ENCODE results near the gene CARD14.

Gene CARD14

GRCh38 chr17:80133626-80133970 is 36.2 kb upstream of the CARD14 start:
- no peak overlapping the region for H3K9ac ChIP-seq (ENCODE audit: low read depth, low read length)
- no peaks in the 10 kb centered on the region for H3K9me3 ChIP-seq (ENCODE audit: control insufficient read depth, insufficient read depth, low read length)
- H3K36me3 ChIP-seq (ENCODE audit: control insufficient read depth, insufficient read depth, low read length) = peaks cover 63% of the 10 kb centered on the region
- no peak overlapping the region for H3K27ac ChIP-seq (ENCODE audit: low read depth, low read length)
- no peak overlapping the region for H3K4me3 ChIP-seq (ENCODE audit: low read depth, low read length)
- H3K4me1 ChIP-seq (ENCODE audit: control insufficient read depth, insufficient read depth, low read length) = 0 out of 2 replicates have a peak, but pooled peaks cover 2% of the 10 kb centered on the region
- no peaks in the 10 kb centered on the region for H3K27me3 ChIP-seq (ENCODE audit: control insufficient read depth, insufficient read depth, low read length)

DNA sequence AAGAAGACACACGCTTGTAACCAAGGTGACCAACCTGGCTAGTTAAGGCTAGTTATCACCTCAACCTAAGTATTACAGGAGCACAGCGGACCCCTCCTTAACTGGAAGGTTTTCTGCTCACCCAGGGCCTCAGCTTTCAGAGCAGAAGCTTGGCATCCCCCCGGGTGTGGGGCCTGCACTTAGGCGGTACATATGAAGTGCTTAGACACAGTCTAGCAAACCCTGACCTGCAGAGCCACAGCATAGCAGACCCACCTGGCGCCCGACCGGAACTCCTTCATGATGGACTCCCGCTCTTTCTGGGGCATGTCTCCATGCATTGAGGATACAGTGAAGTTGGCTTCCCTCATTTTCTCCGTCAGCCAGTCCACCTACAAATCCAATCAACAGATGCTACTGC is 32.7 kb upstream of the CARD14 start:
- H3K4me3 ChIP-seq (ENCODE audit: low read depth, low read length) = no peak overlapping the region
- no peak overlapping the region for H3K9ac ChIP-seq (ENCODE audit: low read depth, low read length)
- H3K27ac ChIP-seq (ENCODE audit: low read depth, low read length) = no peak overlapping the region
- no peaks in the 10 kb centered on the region for H3K4me1 ChIP-seq (ENCODE audit: control insufficient read depth, insufficient read depth, low read length)
- H3K36me3 ChIP-seq (ENCODE audit: control insufficient read depth, insufficient read depth, low read length) = peaks cover 98% of the 10 kb centered on the region
- no peaks in the 10 kb centered on the region for H3K27me3 ChIP-seq (ENCODE audit: control insufficient read depth, insufficient read depth, low read length)
- H3K9me3 ChIP-seq (ENCODE audit: control insufficient read depth, insufficient read depth, low read length) = no peaks in the 10 kb centered on the region

GRCh38 chr17:80138856-80139426 is 30.9 kb upstream of the CARD14 start:
- Histone ChIP-seq H3K9ac (ENCODE audit: low read depth, low read length) (no peak overlapping the region), H3K9me3 (ENCODE audit: control insufficient read depth, insufficient read depth, low read length) (no peaks in the 10 kb centered on the region), H3K36me3 (ENCODE audit: control insufficient read depth, insufficient read depth, low read length) (peaks cover 100% of the 10 kb centered on the region), H3K27ac (ENCODE audit: low read depth, low read length) (no peak overlapping the region), H3K4me3 (ENCODE audit: low read depth, low read length) (no peak overlapping the region), H3K27me3 (ENCODE audit: control insufficient read depth, insufficient read depth, low read length) (no peaks in the 10 kb centered on the region), H3K4me1 (ENCODE audit: control insufficient read depth, insufficient read depth, low read length) (no peaks in the 10 kb centered on the region)

DNA sequence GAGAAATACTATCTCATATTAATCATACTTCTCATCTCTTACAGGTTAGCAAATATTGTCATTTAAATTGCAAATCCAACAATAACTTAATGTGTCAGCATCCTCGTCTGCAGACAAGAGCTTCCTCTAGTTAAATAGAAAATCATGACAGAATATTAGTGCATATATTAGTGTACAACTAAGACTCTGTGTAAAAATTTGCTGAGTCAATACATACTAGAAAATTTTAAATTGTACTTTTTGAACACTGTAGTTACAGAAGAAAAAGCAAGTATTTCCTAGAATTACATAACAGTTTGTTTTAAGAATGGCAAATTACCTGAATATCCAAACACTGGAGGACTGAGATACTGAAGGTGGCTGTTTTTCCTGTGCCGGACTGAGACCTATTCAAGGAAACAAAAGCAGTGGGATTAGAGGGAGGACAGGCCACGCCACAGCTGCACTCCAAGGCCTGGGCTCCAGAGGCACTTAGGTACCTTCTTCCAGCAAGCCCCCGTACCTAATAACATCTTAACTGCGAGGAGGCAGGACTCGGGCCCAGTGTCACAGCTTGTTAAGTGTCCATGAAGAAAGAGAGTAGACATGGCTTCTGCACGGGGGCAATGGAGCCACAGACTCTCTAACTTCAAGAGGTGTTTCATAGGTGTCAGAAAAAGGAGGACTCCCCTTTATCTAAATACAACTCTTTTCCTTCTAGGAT is 28.2 kb upstream of the CARD14 start:
- Histone ChIP-seq H3K27ac (ENCODE audit: low read depth, low read length) (no peak overlapping the region), H3K4me3 (ENCODE audit: low read depth, low read length) (no peak overlapping the region), H3K9ac (ENCODE audit: low read depth, low read length) (no peak overlapping the region), H3K27me3 (ENCODE audit: control insufficient read depth, insufficient read depth, low read length) (no peaks in the 10 kb centered on the region), H3K36me3 (ENCODE audit: control insufficient read depth, insufficient read depth, low read length) (peaks cover 91% of the 10 kb centered on the region), H3K4me1 (ENCODE audit: control insufficient read depth, insufficient read depth, low read length) (peaks cover 12% of the 10 kb centered on the region), H3K9me3 (ENCODE audit: control insufficient read depth, insufficient read depth, low read length) (no peaks in the 10 kb centered on the region)

- no peak overlapping the region for H3K9ac ChIP-seq (ENCODE audit: low read depth, low read length)
- no peaks in the 10 kb centered on the region for H3K27me3 ChIP-seq (ENCODE audit: control insufficient read depth, insufficient read depth, low read length)
- no peaks in the 10 kb centered on the region for H3K9me3 ChIP-seq (ENCODE audit: control insufficient read depth, insufficient read depth, low read length)
- H3K4me3 ChIP-seq (ENCODE audit: low read depth, low read length) = no peak overlapping the region
- peaks cover 78% of the 10 kb centered on the region for H3K36me3 ChIP-seq (ENCODE audit: control insufficient read depth, insufficient read depth, low read length)
- H3K27ac ChIP-seq (ENCODE audit: low read depth, low read length) = no peak overlapping the region
- peaks cover 12% of the 10 kb centered on the region for H3K4me1 ChIP-seq (ENCODE audit: control insufficient read depth, insufficient read depth, low read length)
These were observed 26.9 kb upstream of the CARD14 start for GRCh38 chr17:80142929-80143328.

DNA sequence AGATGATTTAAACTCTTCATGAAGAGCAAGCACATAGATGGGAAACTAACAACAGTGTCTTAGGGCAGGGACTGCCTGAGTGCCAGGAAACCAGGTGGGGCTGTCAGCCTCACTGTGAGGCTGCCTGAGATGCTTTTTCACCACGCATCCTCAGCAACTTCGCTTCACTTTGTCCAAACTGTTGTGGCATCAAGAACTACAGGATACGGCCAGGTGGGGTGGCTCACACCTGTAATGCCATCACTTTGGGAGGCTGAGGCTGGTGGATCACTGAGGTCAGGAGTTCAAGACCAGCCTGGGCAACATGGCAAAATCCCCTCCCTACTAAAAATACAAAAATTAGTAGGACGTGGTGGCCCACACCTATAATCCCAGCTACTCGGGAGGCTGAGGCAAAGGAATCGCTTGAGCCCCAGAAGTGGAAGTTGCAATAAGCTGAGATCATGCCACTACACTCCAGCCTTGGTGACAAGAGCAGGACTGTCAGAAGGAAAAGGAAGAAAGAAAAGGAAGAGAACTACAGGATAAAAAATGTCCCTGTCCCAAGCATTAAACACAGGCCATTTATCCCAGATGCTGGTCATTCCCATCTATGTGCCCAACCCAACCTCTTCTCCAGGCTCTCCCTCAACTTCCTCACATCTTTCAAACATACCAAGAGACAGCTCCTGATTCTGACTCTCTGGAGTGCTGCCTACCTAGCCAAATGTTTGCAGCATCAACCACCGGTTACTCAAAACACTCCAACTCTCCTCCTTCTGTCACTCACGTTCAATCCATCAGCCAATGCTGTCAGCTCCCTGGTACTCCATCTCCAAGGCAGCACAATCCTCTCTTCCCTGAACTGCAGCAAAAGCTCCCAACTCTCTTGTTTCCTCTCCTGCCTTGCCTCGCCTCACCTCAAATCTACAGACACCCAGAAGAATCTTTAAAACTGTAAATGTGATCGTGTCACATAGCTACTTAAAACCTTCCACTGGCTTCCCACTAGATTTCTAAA is 24.5 kb upstream of the CARD14 start:
- H3K27ac ChIP-seq (ENCODE audit: low read depth, low read length) = no peak overlapping the region
- no peaks in the 10 kb centered on the region for H3K27me3 ChIP-seq (ENCODE audit: control insufficient read depth, insufficient read depth, low read length)
- H3K4me1 ChIP-seq (ENCODE audit: control insufficient read depth, insufficient read depth, low read length) = peaks cover 12% of the 10 kb centered on the region
- H3K9ac ChIP-seq (ENCODE audit: low read depth, low read length) = 0 out of 2 replicates have a peak overlapping the region, but pooled peaks have one; percentile 86
- peaks cover 54% of the 10 kb centered on the region for H3K36me3 ChIP-seq (ENCODE audit: control insufficient read depth, insufficient read depth, low read length)
- H3K4me3 ChIP-seq (ENCODE audit: low read depth, low read length) = peak overlapping the region; percentile 91
- no peaks in the 10 kb centered on the region for H3K9me3 ChIP-seq (ENCODE audit: control insufficient read depth, insufficient read depth, low read length)

GRCh38 chr17:80146121-80147034 is 23.5 kb upstream of the CARD14 start:
- H3K27me3 ChIP-seq (ENCODE audit: control insufficient read depth, insufficient read depth, low read length) = no peaks in the 10 kb centered on the region
- H3K9ac ChIP-seq (ENCODE audit: low read depth, low read length) = peak overlapping the region; percentile 86
- H3K9me3 ChIP-seq (ENCODE audit: control insufficient read depth, insufficient read depth, low read length) = no peaks in the 10 kb centered on the region
- H3K4me1 ChIP-seq (ENCODE audit: control insufficient read depth, insufficient read depth, low read length) = peaks cover 15% of the 10 kb centered on the region
- H3K4me3 ChIP-seq (ENCODE audit: low read depth, low read length) = peak overlapping the region; percentile 91
- H3K36me3 ChIP-seq (ENCODE audit: control insufficient read depth, insufficient read depth, low read length) = peaks cover 44% of the 10 kb centered on the region
- H3K27ac ChIP-seq (ENCODE audit: low read depth, low read length) = peak overlapping the region; percentile 67

DNA sequence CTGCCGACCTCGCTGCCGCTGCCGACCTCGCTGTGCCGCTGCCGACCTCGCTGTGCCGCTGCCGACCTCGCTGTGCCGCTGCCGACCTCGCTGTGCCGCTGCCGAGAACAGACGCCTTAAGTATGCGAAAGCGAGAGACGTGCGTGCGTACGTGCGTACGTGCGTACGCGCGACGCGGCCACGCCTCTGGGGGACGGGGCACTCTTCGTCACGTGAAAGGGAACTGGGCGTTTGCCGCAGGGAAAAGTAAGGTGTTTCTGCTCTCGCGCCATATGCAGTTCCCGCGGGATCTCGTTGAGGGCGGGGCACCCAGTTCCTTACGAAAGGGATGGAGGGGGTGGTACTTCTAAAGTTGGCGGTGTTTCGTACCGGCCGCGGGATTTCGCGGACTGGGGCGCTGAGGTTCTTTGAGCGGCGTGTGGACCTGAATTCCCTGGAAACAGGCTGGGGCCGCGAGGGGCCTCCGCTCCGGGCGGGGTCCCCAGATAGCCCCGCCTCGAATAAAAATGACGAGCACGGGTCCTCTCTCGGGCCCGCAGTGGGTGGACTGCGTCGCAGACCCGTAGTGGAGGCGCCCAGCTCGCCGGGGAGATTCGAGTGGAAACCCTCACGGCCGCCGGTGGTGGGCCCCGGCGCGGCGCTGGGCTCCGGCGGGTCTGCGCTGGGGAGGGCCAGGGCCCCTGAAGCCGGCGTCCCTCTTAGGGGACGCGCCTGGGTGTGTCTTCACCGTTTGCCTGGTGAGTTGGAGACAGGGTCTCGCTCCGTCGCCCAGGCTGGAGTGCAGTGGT is 22.6 kb upstream of the CARD14 start, which contains the start of gene EIF4A3:
Gene EIF4A3, minus strand, starts transcription at position 94 of the 788 bp plus-strand sequence. CDS start 167 bp downstream, outside the sequence.
- H3K4me1 ChIP-seq (ENCODE audit: control insufficient read depth, insufficient read depth, low read length) = peaks cover 19% of the 10 kb centered on the region
- no peaks in the 10 kb centered on the region for H3K27me3 ChIP-seq (ENCODE audit: control insufficient read depth, insufficient read depth, low read length)
- H3K36me3 ChIP-seq (ENCODE audit: control insufficient read depth, insufficient read depth, low read length) = peaks cover 35% of the 10 kb centered on the region
- H3K9ac ChIP-seq (ENCODE audit: low read depth, low read length) = peak within 1 kb of the TSS; percentile 86
- peak within 1 kb of the TSS; percentile 91 for H3K27ac ChIP-seq (ENCODE audit: low read depth, low read length)
- H3K4me3 ChIP-seq (ENCODE audit: low read depth, low read length) = peak within 1 kb of the TSS; percentile 91
- no peaks in the 10 kb centered on the region for H3K9me3 ChIP-seq (ENCODE audit: control insufficient read depth, insufficient read depth, low read length)

GRCh38 chr17:80151333-80151732 is 18.5 kb upstream of the CARD14 start:
- no peaks in the 10 kb centered on the region for H3K36me3 ChIP-seq (ENCODE audit: control insufficient read depth, insufficient read depth, low read length)
- H3K9ac ChIP-seq (ENCODE audit: low read depth, low read length) = no peak overlapping the region

More at GRCh38 chr17:80151333-80151732, 18.5 kb upstream of the CARD14 start:
- H3K27me3 ChIP-seq (ENCODE audit: control insufficient read depth, insufficient read depth, low read length) = no peaks in the 10 kb centered on the region
- H3K9me3 ChIP-seq (ENCODE audit: control insufficient read depth, insufficient read depth, low read length) = peaks cover 10% of the 10 kb centered on the region
- H3K4me3 ChIP-seq (ENCODE audit: low read depth, low read length) = no peak overlapping the region
- no peak overlapping the region for H3K27ac ChIP-seq (ENCODE audit: low read depth, low read length)
- peaks cover 25% of the 10 kb centered on the region for H3K4me1 ChIP-seq (ENCODE audit: control insufficient read depth, insufficient read depth, low read length)

Data from HUES48 (cell line).